GOT3 (cell line): ENCODE data around the gene TMEM41B.
"Not testable (repeated sequence)": the region's sequence is repeated elsewhere in the genome, so short reads cannot be mapped to it uniquely, and the experiment has no call there.

Experiments
- DNase-seq: peaks from one replicate; lab custom pipeline; 2025; ENCODE audit warnings: mixed read lengths; lab: John Stamatoyannopoulos, UW

TMEM41B gene

GRCh38 chr11:9304178-9304577 is 10.2 kb downstream of the TMEM41B start:
- DNase-seq = no peak

- DNase-seq = no peak
These were observed 11.9 kb downstream of the TMEM41B start for GRCh38 chr11:9302448-9302847.

GRCh38 chr11:9301720-9302119 is 12.7 kb downstream of the TMEM41B start:
- DNase-seq = no peak

GRCh38 chr11:9293646-9294045 is 20.7 kb downstream of the TMEM41B start:
- DNase-seq = no peak

- DNase-seq = no peak
These were observed 28.4 kb downstream of the TMEM41B start for GRCh38 chr11:9285850-9286587.

- DNase-seq = no peak
These were observed 33.6 kb downstream of the TMEM41B start for GRCh38 chr11:9280655-9281301.

- DNase-seq = no peak
These were observed 37.2 kb downstream of the TMEM41B start for GRCh38 chr11:9277176-9277575.

GRCh38 chr11:9276571-9276970 is 37.8 kb downstream of the TMEM41B start:
- DNase-seq = no peak

- no peak for DNase-seq
These were observed 39.7 kb downstream of the TMEM41B start for GRCh38 chr11:9274499-9275258.

- no peak for DNase-seq
These were observed 40.7 kb downstream of the TMEM41B start for GRCh38 chr11:9273376-9274336.

GRCh38 chr11:9269492-9270013 is 44.8 kb downstream of the TMEM41B start:
- no peak for DNase-seq

- DNase-seq = no peak
These were observed 46.7 kb downstream of the TMEM41B start for GRCh38 chr11:9267680-9268079.

- DNase-seq = no peak
These were observed 47.5 kb downstream of the TMEM41B start for GRCh38 chr11:9266926-9267325.

- DNase-seq = no peak
These were observed 48.2 kb downstream of the TMEM41B start for GRCh38 chr11:9266132-9266736.

- no peak for DNase-seq
These were observed 48.9 kb downstream of the TMEM41B start, which contains the start of gene DENND5A for GRCh38 chr11:9265211-9266131. Gene DENND5A, minus strand, starts transcription at chr11:9265350. Its CDS starts 281 bp downstream, at chr11:9265069.

GRCh38 chr11:9264316-9265210 is 49.8 kb downstream of the TMEM41B start:
- DNase-seq = peak; percentile 9

GRCh38 chr11:9263840-9264315 is 50.5 kb downstream of the TMEM41B start:
- DNase-seq = no peak

- DNase-seq = not testable (repeated sequence)
These were observed 53.6 kb downstream of the TMEM41B start for GRCh38 chr11:9260838-9261146.
